Measurements from ENCODE around the gene EML1. TPM values are rescaled to one million over a fixed set of nuclear protein-coding genes. Genes with fewer than 3 reads are reported as not detected.

EML1 gene
- total and polyA plus RNA-seq, 2 donors: 45.2 to 77.1 TPM

- Histone ChIP-seq H3K27ac (ENCODE audit: low read depth) (no peak overlapping the region), H3K4me1 (ENCODE audit: insufficient read depth) (no peaks in the 10 kb centered on the region), H3K4me3 (ENCODE audit: low read depth, low read length) (no peak overlapping the region), H3K36me3 (ENCODE audit: insufficient read depth) (no peaks in the 10 kb centered on the region)
- DNase-seq (ENCODE audit: extremely low spot score): no peak
- 59% methylated on average over 3 of the region's 3 CpGs for WGBS
Measured at GRCh38 chr14:99896361-99896760, 103.1 kb downstream of the EML1 start.

- DNase-seq (ENCODE audit: extremely low spot score): no peak
- WGBS: 61% methylated on average over 7 of the region's 7 CpGs
- Histone ChIP-seq H3K4me3 (ENCODE audit: low read depth, low read length) (no peak overlapping the region), H3K36me3 (ENCODE audit: insufficient read depth) (no peaks in the 10 kb centered on the region), H3K4me1 (ENCODE audit: insufficient read depth) (no peaks in the 10 kb centered on the region), H3K27ac (ENCODE audit: low read depth) (no peak overlapping the region)
Measured at GRCh38 chr14:99899578-99900178, 106.5 kb downstream of the EML1 start.

- Histone ChIP-seq H3K36me3 (ENCODE audit: insufficient read depth) (no peaks in the 10 kb centered on the region), H3K4me3 (ENCODE audit: low read depth, low read length) (no peak overlapping the region), H3K27ac (ENCODE audit: low read depth) (no peak overlapping the region), H3K4me1 (ENCODE audit: insufficient read depth) (no peaks in the 10 kb centered on the region)
- DNase-seq (ENCODE audit: extremely low spot score): no peak
Measured at GRCh38 chr14:99902925-99903324, 109.7 kb downstream of the EML1 start.

GRCh38 chr14:99904506-99904905, 111.3 kb downstream of the EML1 start:
- Histone ChIP-seq H3K27ac (ENCODE audit: low read depth) (no peak overlapping the region), H3K4me1 (ENCODE audit: insufficient read depth) (no peaks in the 10 kb centered on the region), H3K4me3 (ENCODE audit: low read depth, low read length) (no peak overlapping the region), H3K36me3 (ENCODE audit: insufficient read depth) (no peaks in the 10 kb centered on the region)
- WGBS: 74% methylated on average over 2 of the region's 2 CpGs
- DNase-seq (ENCODE audit: extremely low spot score): no peak

GRCh38 chr14:99905121-99905520, 111.9 kb downstream of the EML1 start:
- DNase-seq (ENCODE audit: extremely low spot score): no peak
- H3K27ac ChIP-seq (ENCODE audit: low read depth): no peak overlapping the region
- no peak overlapping the region for H3K4me3 ChIP-seq (ENCODE audit: low read depth, low read length)
- H3K4me1 ChIP-seq (ENCODE audit: insufficient read depth): no peaks in the 10 kb centered on the region
- WGBS: 95% methylated on average over 5 of the region's 5 CpGs
- no peaks in the 10 kb centered on the region for H3K36me3 ChIP-seq (ENCODE audit: insufficient read depth)

GRCh38 chr14:99907761-99908652, 114.8 kb downstream of the EML1 start:
- no peaks in the 10 kb centered on the region for H3K36me3 ChIP-seq (ENCODE audit: insufficient read depth)
- no peaks in the 10 kb centered on the region for H3K4me1 ChIP-seq (ENCODE audit: insufficient read depth)
- WGBS: 92% methylated on average over 24 of the region's 24 CpGs
- no peak overlapping the region for H3K4me3 ChIP-seq (ENCODE audit: low read depth, low read length)
- no peak overlapping the region for H3K27ac ChIP-seq (ENCODE audit: low read depth)
- no peak for DNase-seq (ENCODE audit: extremely low spot score)

GRCh38 chr14:99908653-99909250, 115.5 kb downstream of the EML1 start:
- WGBS: 90% methylated on average over 7 of the region's 7 CpGs
- DNase-seq (ENCODE audit: extremely low spot score): no peak
- no peak overlapping the region for H3K4me3 ChIP-seq (ENCODE audit: low read depth, low read length)
- H3K36me3 ChIP-seq (ENCODE audit: insufficient read depth): no peaks in the 10 kb centered on the region
- H3K27ac ChIP-seq (ENCODE audit: low read depth): no peak overlapping the region
- no peaks in the 10 kb centered on the region for H3K4me1 ChIP-seq (ENCODE audit: insufficient read depth)

- DNase-seq (ENCODE audit: extremely low spot score): no peak
- 86% methylated on average over 12 of the region's 12 CpGs for WGBS
- no peaks in the 10 kb centered on the region for H3K36me3 ChIP-seq (ENCODE audit: insufficient read depth)
- H3K4me1 ChIP-seq (ENCODE audit: insufficient read depth): no peaks in the 10 kb centered on the region
- no peak overlapping the region for H3K27ac ChIP-seq (ENCODE audit: low read depth)
- H3K4me3 ChIP-seq (ENCODE audit: low read depth, low read length): no peak overlapping the region
Measured at GRCh38 chr14:99909513-99910064, 116.4 kb downstream of the EML1 start.

GRCh38 chr14:99910337-99911309, 117.4 kb downstream of the EML1 start:
- Histone ChIP-seq H3K4me3 (ENCODE audit: low read depth, low read length) (no peak overlapping the region), H3K27ac (ENCODE audit: low read depth) (no peak overlapping the region), H3K36me3 (ENCODE audit: insufficient read depth) (no peaks in the 10 kb centered on the region), H3K4me1 (ENCODE audit: insufficient read depth) (no peaks in the 10 kb centered on the region)
- 53% methylated on average over 11 of the region's 11 CpGs for WGBS
- no peak for DNase-seq (ENCODE audit: extremely low spot score)

- 91% methylated on average over 10 of the region's 10 CpGs for WGBS
- no peak for DNase-seq (ENCODE audit: extremely low spot score)
- H3K4me3 ChIP-seq (ENCODE audit: low read depth, low read length): no peak overlapping the region
- H3K4me1 ChIP-seq (ENCODE audit: insufficient read depth): no peaks in the 10 kb centered on the region
- H3K27ac ChIP-seq (ENCODE audit: low read depth): no peak overlapping the region
- H3K36me3 ChIP-seq (ENCODE audit: insufficient read depth): no peaks in the 10 kb centered on the region
Measured at GRCh38 chr14:99915305-99916090, 122.3 kb downstream of the EML1 start.

- Histone ChIP-seq H3K36me3 (ENCODE audit: insufficient read depth) (no peaks in the 10 kb centered on the region), H3K4me3 (ENCODE audit: low read depth, low read length) (no peak overlapping the region)
Measured at GRCh38 chr14:99916091-99916383, 122.8 kb downstream of the EML1 start.

GRCh38 chr14:99918781-99919180, 125.6 kb downstream of the EML1 start:
- Histone ChIP-seq H3K4me3 (ENCODE audit: low read depth, low read length) (no peak overlapping the region), H3K27ac (ENCODE audit: low read depth) (no peak overlapping the region), H3K4me1 (ENCODE audit: insufficient read depth) (no peaks in the 10 kb centered on the region), H3K36me3 (ENCODE audit: insufficient read depth) (no peaks in the 10 kb centered on the region)
- 93% methylated on average over 6 of the region's 6 CpGs for WGBS
- no peak for DNase-seq (ENCODE audit: extremely low spot score)

More at GRCh38 chr14:99916091-99916383, 122.8 kb downstream of the EML1 start:
- no peak overlapping the region for H3K27ac ChIP-seq (ENCODE audit: low read depth)
- WGBS: 59% methylated on average over 2 of the region's 2 CpGs
- DNase-seq (ENCODE audit: extremely low spot score): no peak
- H3K4me1 ChIP-seq (ENCODE audit: insufficient read depth): no peaks in the 10 kb centered on the region
